ENCODE data around the gene AKNAD1.
"Not testable (repeated sequence)": the region's sequence is repeated elsewhere in the genome, so short reads cannot be mapped to it uniquely, and the experiment has no call there.

The AKNAD1 gene

GRCh38 chr1:108889706-108890384 is 33.0 kb upstream of the AKNAD1 start:
- no peak for DNase-seq (ENCODE audit: extremely low read depth, low read depth)
- TF ChIP-seq CTCF (IDR thresholded peaks at IDR 0.05; ENCODE audit: low read depth, low read length): no peak

GRCh38 chr1:108889006-108889645 is 32.2 kb upstream of the AKNAD1 start:
- DNase-seq (ENCODE audit: extremely low read depth, low read depth): not testable (repeated sequence)

GRCh38 chr1:108886292-108886691 is 29.4 kb upstream of the AKNAD1 start:
- DNase-seq (ENCODE audit: extremely low read depth, low read depth): no peak
- no peak for TF ChIP-seq CTCF (IDR thresholded peaks at IDR 0.05; ENCODE audit: low read depth, low read length)

DNA sequence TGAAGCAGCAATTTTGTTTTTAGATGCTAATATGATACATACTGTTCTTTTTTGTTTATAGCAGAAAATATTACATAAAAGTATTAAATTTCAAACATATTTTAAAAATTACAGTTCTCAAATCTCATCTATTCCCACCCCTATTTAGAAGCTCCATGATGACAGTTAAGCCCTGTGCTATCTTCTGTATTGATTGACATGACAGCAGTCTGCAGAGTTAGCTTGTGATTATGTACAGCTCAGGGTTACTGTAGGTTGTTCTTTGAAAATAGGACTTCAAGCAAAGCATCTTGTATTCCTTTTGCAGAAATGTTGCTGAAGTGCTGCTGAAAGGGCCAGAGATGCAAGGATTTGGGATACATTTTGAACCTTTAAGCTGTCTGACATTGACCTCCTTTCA is 28.1 kb upstream of the AKNAD1 start:
- TF ChIP-seq CTCF (IDR thresholded peaks at IDR 0.05; ENCODE audit: low read depth, low read length): no peak
- no peak for DNase-seq (ENCODE audit: extremely low read depth, low read depth)

GRCh38 chr1:108882837-108883236 is 25.9 kb upstream of the AKNAD1 start:
- TF ChIP-seq CTCF (IDR thresholded peaks at IDR 0.05; ENCODE audit: low read depth, low read length): no peak
- DNase-seq (ENCODE audit: extremely low read depth, low read depth): no peak

GRCh38 chr1:108881369-108881768 is 24.5 kb upstream of the AKNAD1 start:
- TF ChIP-seq CTCF (IDR thresholded peaks at IDR 0.05; ENCODE audit: low read depth, low read length): no peak
- DNase-seq (ENCODE audit: extremely low read depth, low read depth): no peak

GRCh38 chr1:108880850-108881249 is 24.0 kb upstream of the AKNAD1 start:
- no peak for DNase-seq (ENCODE audit: extremely low read depth, low read depth)
- no peak for TF ChIP-seq CTCF (IDR thresholded peaks at IDR 0.05; ENCODE audit: low read depth, low read length)

DNA sequence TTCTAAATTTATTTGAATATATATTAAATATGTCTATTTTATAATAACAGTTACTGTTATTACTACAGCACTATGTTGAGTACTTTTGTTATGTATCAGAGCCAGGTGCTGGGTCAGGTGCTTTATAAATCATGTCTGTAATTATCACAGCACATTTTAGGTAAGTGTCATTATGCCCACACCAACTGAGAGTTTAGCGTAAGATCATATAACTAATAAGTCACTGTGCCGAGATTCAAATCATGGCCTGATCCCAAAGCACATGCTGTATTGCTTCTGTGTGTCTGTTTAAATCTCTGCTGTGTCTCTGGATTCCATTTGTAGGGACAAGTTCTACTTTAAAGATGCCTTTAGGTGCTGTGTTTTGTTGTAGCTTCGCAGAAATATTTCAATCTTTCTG is 21.8 kb upstream of the AKNAD1 start:
- no peak for DNase-seq (ENCODE audit: extremely low read depth, low read depth)
- TF ChIP-seq CTCF (IDR thresholded peaks at IDR 0.05; ENCODE audit: low read depth, low read length): no peak
